SK-N-SH (cell line): Measurements from ENCODE around the gene GALNT14. TPM values are rescaled to one million over a fixed set of nuclear protein-coding genes. Genes with fewer than 3 reads are reported as not detected.

Source experiments
- CTCF ChIA-PET: fragments of 300-600, 350-600 bp; formaldehyde crosslinking; extraction: SDS; loops from one replicate; lab custom pipeline; 2021; lab: Yijun Ruan, JAX
- POLR2A ChIA-PET: fragments of 350-600 bp; sonication (Branson Sonifier 250); formaldehyde crosslinking; extraction: SDS; loops from one replicate; lab custom pipeline; 2020; ENCODE audit warnings: antibody characterized with exemption, inconsistent platforms; lab: Yijun Ruan, JAX
- DNase-seq: peaks from one replicate; pipeline ENCODE4 v3.0.0; 2012
- H2AFZ ChIP-seq: fragments of 200-600 bp; sonication (generic); 2 replicates; pipeline ENCODE4 v1.8.1; 2016; ENCODE audit warnings: antibody characterized with exemption, mild to moderate bottlenecking, low read depth
- H3F3A ChIP-seq: fragments of 200-600 bp; sonication (generic); replicated peaks from 2 replicates; pipeline ENCODE3; 2016; ENCODE audit warnings: antibody characterized with exemption, mild to moderate bottlenecking; ENCODE audit not compliant: insufficient read depth
- H3K27ac ChIP-seq, 2 experiments: fragments of 200-500 bp in 1 of 2; fragments of 200-600 bp in 1 of 2; sonication (Bioruptor generic) in 1 of 2; sonication (generic), shearing (Covaris generic) in 1 of 2; 2 replicates each; pipeline versions ENCODE4 v1.5.1 to v1.6.1; 2014 to 2016; ENCODE audit warnings: low read depth in 2 of 2, inconsistent platforms in 1 of 2, low read length in 1 of 2, mild to moderate bottlenecking in 1 of 2, mixed read lengths in 1 of 2
- H3K27me3 ChIP-seq: fragments of 200-600 bp; sonication (generic), shearing (Covaris generic); 2 replicates; pipeline ENCODE4 v1.6.1; 2016; ENCODE audit warnings: mixed run types; ENCODE audit not compliant: insufficient read depth
- H3K36me3 ChIP-seq, 2 experiments: fragments of 200-500 bp in 1 of 2; fragments of 200-600 bp in 1 of 2; sonication (Bioruptor generic) in 1 of 2; sonication (generic) in 1 of 2; replicated peaks in 1 of 2; 2 replicates each; pipeline versions ENCODE3 to v1.5.1; 2014 to 2016; ENCODE audit warnings: low read length in 1 of 2, mild to moderate bottlenecking in 1 of 2; ENCODE audit not compliant: insufficient read depth in 2 of 2, control insufficient read depth in 1 of 2
- H3K4me1 ChIP-seq, 2 experiments: fragments of 200-500 bp in 1 of 2; fragments of 200-600 bp in 1 of 2; sonication (Bioruptor generic) in 1 of 2; sonication (generic), shearing (Covaris generic) in 1 of 2; 2 replicates each; pipeline versions ENCODE4 v1.5.1 to v1.6.1; 2014 to 2016; ENCODE audit warnings: low read depth in 1 of 2, low read length in 1 of 2, mixed run types in 1 of 2; ENCODE audit not compliant: insufficient read depth in 2 of 2, control insufficient read depth in 1 of 2
- H3K4me2 ChIP-seq: fragments of 200-600 bp; sonication (generic), shearing (Covaris generic); 2 replicates; pipeline ENCODE4 v1.6.1; 2017; ENCODE audit warnings: mixed run types
- H3K4me3 ChIP-seq, 2 experiments: fragments of 200-500 bp in 1 of 2; fragments of 200-600 bp in 1 of 2; sonication (Bioruptor generic) in 1 of 2; sonication (generic), shearing (Covaris generic) in 1 of 2; 2 replicates each; pipeline versions ENCODE4 v1.5.1 to v1.8.1; 2014 to 2016; ENCODE audit warnings: low read depth in 2 of 2, inconsistent platforms in 1 of 2, low read length in 1 of 2, mild to moderate bottlenecking in 1 of 2, mixed read lengths in 1 of 2, moderate library complexity in 1 of 2
- H3K79me2 ChIP-seq: fragments of 200-600 bp; sonication (generic); 2 replicates; pipeline ENCODE4 v1.8.1; 2017; ENCODE audit warnings: mild to moderate bottlenecking; ENCODE audit not compliant: insufficient read depth
- H3K9ac ChIP-seq: fragments of 200-600 bp; sonication (generic); 2 replicates; pipeline ENCODE4 v1.6.1; 2017; ENCODE audit warnings: mixed run types
- H3K9me2 ChIP-seq: fragments of 200-600 bp; sonication (generic); 2 replicates; pipeline ENCODE4 v1.6.1; 2017; ENCODE audit warnings: mixed run types
- H3K9me3 ChIP-seq: fragments of 200-600 bp; sonication (generic); 2 replicates; pipeline ENCODE4 v1.6.1; 2017; ENCODE audit warnings: mixed run types, mild to moderate bottlenecking, moderate library complexity
- H4K20me1 ChIP-seq: fragments of 200-600 bp; sonication (generic); 2 replicates; pipeline ENCODE4 v1.6.1; 2017; ENCODE audit warnings: mild to moderate bottlenecking, mixed run types; ENCODE audit not compliant: insufficient read depth
- EP300 ChIP-seq, 2 experiments: IDR thresholded peaks; 2 replicates each; pipeline versions ENCODE4 v1.4.0 to v1.6.1; 2012; ENCODE audit warnings: borderline replicate concordance in 1 of 2, low read depth in 1 of 2, low read length in 1 of 2
- EZH2phosphoT487 ChIP-seq: fragments of 200-600 bp; sonication (generic); IDR thresholded peaks from 2 replicates; pipeline ENCODE4 v1.6.1; 2017; ENCODE audit warnings: low read depth, mixed run types, mild to moderate bottlenecking, antibody characterized with exemption, moderate library complexity, borderline replicate concordance
- FOSL2 ChIP-seq: IDR thresholded peaks from 2 replicates; pipeline ENCODE4 v1.4.0; 2012; ENCODE audit warnings: low read depth, mild to moderate bottlenecking, moderate library complexity, borderline replicate concordance
- GATA2 ChIP-seq: sonication (generic); formaldehyde crosslinking; IDR thresholded peaks from 2 replicates; pipeline ENCODE4 v1.5.0; 2020; ENCODE audit warnings: mild to moderate bottlenecking, missing genetic modification reagents
- MEF2A ChIP-seq: IDR thresholded peaks from 2 replicates; pipeline ENCODE4 v1.4.0; 2012; ENCODE audit warnings: low read depth, borderline replicate concordance
- NFIC ChIP-seq: IDR thresholded peaks from 2 replicates; pipeline ENCODE4 v1.4.0; 2012; ENCODE audit warnings: borderline replicate concordance
- NRF1 ChIP-seq: IDR thresholded peaks from 2 replicates; pipeline ENCODE4 v1.6.1; 2012; ENCODE audit warnings: low read depth, mild to moderate bottlenecking, low read length
- RAD21 ChIP-seq: IDR thresholded peaks from 2 replicates; pipeline ENCODE4 v1.6.1; 2012; ENCODE audit warnings: mild to moderate bottlenecking, low read length
- RFX5 ChIP-seq: IDR thresholded peaks from 2 replicates; pipeline ENCODE4 v1.6.1; 2012; ENCODE audit warnings: mild to moderate bottlenecking, improper control_type of control experiment, low read length
- SIN3A ChIP-seq: IDR thresholded peaks from 2 replicates; pipeline ENCODE4 v1.6.1; 2012; ENCODE audit warnings: low read depth, mild to moderate bottlenecking, low read length, moderate library complexity, borderline replicate concordance
- SMC3 ChIP-seq: IDR thresholded peaks from 2 replicates; pipeline ENCODE4 v1.6.1; 2012; ENCODE audit warnings: low read depth, low read length, improper control_type of control experiment
- USF2 ChIP-seq: fragments of 150-350 bp; IDR thresholded peaks from 2 replicates; pipeline ENCODE4 v1.6.1; 2017; ENCODE audit warnings: antibody characterized with exemption, low read length, low read depth, borderline replicate concordance
- WGBS: methylation state at CpG from one replicate; pipeline ENCODE4 v1.1.6; 2017; ENCODE audit warnings: low lambda C conversion rate; 5-methylcytosine and 5-hydroxymethylcytosine counted together
- polyA plus RNA-seq, 3 experiments: library from polyadenylated mRNA; depleted of rRNA; stranded (reverse); fragments of >200 nt; gene quantifications; 2 replicates each; pipeline ENCODE4 v1.2.3, GENCODE V29; 2012
- TF ChIP-seq, protein P1 (sequence below): IDR thresholded peaks from 2 replicates; pipeline ENCODE4 v1.4.0; 2012; ENCODE audit warnings: low read depth, borderline replicate concordance
- TF ChIP-seq, protein P2 (sequence below): IDR thresholded peaks from 2 replicates; pipeline ENCODE4 v1.4.0; 2012; ENCODE audit warnings: low read depth
- TF ChIP-seq, protein P3 (sequence below): IDR thresholded peaks from 2 replicates; pipeline ENCODE4 v1.4.0; 2012; ENCODE audit warnings: low read depth, borderline replicate concordance
- TF ChIP-seq, protein P4 (sequence below): IDR thresholded peaks from 2 replicates; pipeline ENCODE4 v1.6.1; 2012; ENCODE audit warnings: mild to moderate bottlenecking, low read depth, low read length, moderate library complexity

The GALNT14 gene
- polyA plus RNA-seq, 1 of the 3 experiments (the other 2 are of a cell fraction), result 1.6 TPM

- H3K36me3 ChIP-seq, result no peaks in the 10 kb centered on the region
- H2AFZ ChIP-seq, result no peak overlapping the region
- ChIA-PET POLR2A (no interaction called here), CTCF (interaction anchor here (1.0 to 14.0 kb wide), 14 partner anchors 11 to 434 kb away, joined by 3 to 168 read pairs (median 21); no protein-coding TSS in a partner anchor)
- H3K79me2 ChIP-seq, result no peaks in the 10 kb centered on the region
- no peaks in the 10 kb centered on the region for H3K9me2 ChIP-seq
- TF ChIP-seq SIN3A (no peak), EZH2phosphoT487 (no peak), RAD21 (no peak), SMC3 (no peak), RFX5 (no peak), MEF2A (no peak), FOSL2 (no peak), NRF1 (no peak), GATA2 (CRISPR knock-in tag) (no peak), EP300 (IDR thresholded peaks at IDR 0.05; ENCODE audit: borderline replicate concordance in 1 of 2, low read depth in 1 of 2, low read length in 1 of 2) (no peak), USF2 (no peak), NFIC (no peak)
- TF ChIP-seq, protein P1, sequence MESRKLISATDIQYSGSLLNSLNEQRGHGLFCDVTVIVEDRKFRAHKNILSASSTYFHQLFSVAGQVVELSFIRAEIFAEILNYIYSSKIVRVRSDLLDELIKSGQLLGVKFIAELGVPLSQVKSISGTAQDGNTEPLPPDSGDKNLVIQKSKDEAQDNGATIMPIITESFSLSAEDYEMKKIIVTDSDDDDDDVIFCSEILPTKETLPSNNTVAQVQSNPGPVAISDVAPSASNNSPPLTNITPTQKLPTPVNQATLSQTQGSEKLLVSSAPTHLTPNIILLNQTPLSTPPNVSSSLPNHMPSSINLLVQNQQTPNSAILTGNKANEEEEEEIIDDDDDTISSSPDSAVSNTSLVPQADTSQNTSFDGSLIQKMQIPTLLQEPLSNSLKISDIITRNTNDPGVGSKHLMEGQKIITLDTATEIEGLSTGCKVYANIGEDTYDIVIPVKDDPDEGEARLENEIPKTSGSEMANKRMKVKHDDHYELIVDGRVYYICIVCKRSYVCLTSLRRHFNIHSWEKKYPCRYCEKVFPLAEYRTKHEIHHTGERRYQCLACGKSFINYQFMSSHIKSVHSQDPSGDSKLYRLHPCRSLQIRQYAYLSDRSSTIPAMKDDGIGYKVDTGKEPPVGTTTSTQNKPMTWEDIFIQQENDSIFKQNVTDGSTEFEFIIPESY, result no peak
- TF ChIP-seq, protein P2, sequence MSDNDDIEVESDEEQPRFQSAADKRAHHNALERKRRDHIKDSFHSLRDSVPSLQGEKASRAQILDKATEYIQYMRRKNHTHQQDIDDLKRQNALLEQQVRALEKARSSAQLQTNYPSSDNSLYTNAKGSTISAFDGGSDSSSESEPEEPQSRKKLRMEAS, result no peak
- TF ChIP-seq, protein P3, sequence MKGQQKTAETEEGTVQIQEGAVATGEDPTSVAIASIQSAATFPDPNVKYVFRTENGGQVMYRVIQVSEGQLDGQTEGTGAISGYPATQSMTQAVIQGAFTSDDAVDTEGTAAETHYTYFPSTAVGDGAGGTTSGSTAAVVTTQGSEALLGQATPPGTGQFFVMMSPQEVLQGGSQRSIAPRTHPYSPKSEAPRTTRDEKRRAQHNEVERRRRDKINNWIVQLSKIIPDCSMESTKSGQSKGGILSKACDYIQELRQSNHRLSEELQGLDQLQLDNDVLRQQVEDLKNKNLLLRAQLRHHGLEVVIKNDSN, result no peak
- TF ChIP-seq, protein P4, sequence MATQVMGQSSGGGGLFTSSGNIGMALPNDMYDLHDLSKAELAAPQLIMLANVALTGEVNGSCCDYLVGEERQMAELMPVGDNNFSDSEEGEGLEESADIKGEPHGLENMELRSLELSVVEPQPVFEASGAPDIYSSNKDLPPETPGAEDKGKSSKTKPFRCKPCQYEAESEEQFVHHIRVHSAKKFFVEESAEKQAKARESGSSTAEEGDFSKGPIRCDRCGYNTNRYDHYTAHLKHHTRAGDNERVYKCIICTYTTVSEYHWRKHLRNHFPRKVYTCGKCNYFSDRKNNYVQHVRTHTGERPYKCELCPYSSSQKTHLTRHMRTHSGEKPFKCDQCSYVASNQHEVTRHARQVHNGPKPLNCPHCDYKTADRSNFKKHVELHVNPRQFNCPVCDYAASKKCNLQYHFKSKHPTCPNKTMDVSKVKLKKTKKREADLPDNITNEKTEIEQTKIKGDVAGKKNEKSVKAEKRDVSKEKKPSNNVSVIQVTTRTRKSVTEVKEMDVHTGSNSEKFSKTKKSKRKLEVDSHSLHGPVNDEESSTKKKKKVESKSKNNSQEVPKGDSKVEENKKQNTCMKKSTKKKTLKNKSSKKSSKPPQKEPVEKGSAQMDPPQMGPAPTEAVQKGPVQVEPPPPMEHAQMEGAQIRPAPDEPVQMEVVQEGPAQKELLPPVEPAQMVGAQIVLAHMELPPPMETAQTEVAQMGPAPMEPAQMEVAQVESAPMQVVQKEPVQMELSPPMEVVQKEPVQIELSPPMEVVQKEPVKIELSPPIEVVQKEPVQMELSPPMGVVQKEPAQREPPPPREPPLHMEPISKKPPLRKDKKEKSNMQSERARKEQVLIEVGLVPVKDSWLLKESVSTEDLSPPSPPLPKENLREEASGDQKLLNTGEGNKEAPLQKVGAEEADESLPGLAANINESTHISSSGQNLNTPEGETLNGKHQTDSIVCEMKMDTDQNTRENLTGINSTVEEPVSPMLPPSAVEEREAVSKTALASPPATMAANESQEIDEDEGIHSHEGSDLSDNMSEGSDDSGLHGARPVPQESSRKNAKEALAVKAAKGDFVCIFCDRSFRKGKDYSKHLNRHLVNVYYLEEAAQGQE, result no peak
- H3K9me3 ChIP-seq, result no peaks in the 10 kb centered on the region
- H3K4me3 ChIP-seq, result no peak overlapping the region
- H4K20me1 ChIP-seq, result no peaks in the 10 kb centered on the region
- WGBS, result 93% methylated on average over 4 of the region's 4 CpGs
- peaks cover 0 to 22% of the 10 kb centered on the region in 2 experiments; a peak in 1 of 4 replicates for H3K4me1 ChIP-seq
- no peak overlapping the region for H3K9ac ChIP-seq
- H3F3A ChIP-seq, result no peaks in the 10 kb centered on the region
- H3K27me3 ChIP-seq, result peaks cover 50% of the 10 kb centered on the region
- H3K27ac ChIP-seq, result no peak overlapping the region
- H3K4me2 ChIP-seq, result no peak overlapping the region
- no peak for DNase-seq
Measured at GRCh38 chr2:31139671-31140070, 1.4 kb upstream of the GALNT14 start.
